ENCODE measurements around the gene DUSP22. TPM values are rescaled to one million over a fixed set of nuclear protein-coding genes. Genes with fewer than 3 reads are reported as not detected.

DUSP22 gene
- total RNA-seq, 1 donor = 37.7 TPM

DNA sequence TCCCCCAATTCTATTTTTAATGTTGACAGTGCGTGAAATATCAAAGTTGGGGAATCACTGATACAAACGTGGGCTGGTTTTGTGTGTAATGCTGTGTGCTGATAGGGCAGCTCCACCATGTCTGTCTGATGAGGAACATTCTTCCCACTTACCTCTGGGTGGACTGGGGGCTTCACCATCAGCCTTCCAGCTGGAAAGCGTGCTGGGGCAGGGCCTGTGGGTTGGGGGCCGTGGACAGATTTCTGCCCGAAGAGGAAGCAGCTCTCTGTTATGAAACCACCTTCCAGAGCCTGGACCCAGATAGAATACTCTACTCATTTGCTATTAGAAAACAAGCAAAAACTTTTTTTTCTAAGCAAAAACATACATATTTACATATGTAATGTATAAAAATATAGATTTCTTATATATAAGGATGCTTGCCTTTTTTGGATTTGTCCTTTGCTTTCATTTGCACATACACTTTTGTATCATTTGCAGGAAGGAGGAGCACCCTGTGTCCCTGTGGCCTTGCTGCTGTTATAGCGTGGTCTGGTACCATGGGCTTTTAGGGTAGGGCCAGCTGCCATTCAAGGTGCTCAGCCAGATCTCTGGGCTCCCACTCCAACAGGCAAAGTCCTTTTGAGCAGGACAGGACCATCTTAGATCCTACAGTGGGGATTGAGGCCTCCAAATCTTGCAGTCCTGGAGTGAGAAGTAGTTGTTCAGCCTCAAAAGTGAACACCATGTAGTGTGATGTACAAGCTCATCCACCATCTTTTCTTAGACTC is 48.1 kb downstream of the DUSP22 start:
- Histone ChIP-seq H3K27me3 (ENCODE audit: insufficient read depth, low read length) (no peaks in the 10 kb centered on the region), H3K4me3 (ENCODE audit: low read length) (no peak overlapping the region), H3K9me3 (ENCODE audit: low read depth, low read length) (no peaks in the 10 kb centered on the region), H3K4me1 (ENCODE audit: insufficient read depth, low read length) (peaks cover 76% of the 10 kb centered on the region)

DNA sequence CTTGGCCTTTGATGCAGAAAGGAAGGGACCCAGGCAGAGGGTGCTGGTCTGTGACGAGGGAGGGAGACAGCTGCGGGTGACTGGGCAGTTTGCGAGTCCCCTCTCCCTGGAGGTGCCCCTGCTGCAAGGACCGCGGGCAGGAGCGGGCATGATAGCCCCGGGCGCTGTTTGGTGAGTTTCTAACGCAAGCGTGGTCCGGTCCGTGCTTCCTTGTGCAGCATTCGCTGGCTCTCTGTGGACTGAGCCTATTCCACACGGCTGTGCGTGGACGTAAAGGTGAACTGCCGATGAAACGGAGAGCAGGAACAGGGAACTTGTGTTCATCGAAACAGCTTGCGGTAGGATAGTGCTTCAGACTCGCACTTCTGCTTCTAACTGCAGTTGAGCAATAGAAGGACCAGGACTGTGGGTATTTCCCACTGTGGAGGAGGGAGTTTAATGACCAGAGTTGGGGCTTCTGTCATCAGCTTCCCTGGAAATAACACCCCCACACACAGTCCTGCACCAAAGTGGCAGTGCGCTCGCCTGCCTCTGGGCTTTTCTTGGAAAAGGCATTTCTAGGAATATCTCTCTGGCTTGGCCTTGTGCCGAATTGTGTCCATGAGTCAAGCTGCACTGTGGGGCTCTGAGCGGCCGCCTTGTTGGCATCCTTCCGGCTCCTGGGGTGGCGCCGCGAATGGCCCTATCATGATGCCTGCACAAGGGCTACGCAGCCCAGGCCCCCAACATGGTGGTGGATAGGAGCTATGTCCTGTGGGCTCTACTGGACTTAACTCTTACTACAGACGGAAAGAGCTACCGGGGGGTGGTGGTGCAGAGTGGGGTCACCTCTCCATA is 48.9 kb downstream of the DUSP22 start:
- peaks cover 70% of the 10 kb centered on the region for H3K4me1 ChIP-seq (ENCODE audit: insufficient read depth, low read length)
- no peaks in the 10 kb centered on the region for H3K9me3 ChIP-seq (ENCODE audit: low read depth, low read length)
- no peaks in the 10 kb centered on the region for H3K27me3 ChIP-seq (ENCODE audit: insufficient read depth, low read length)
- no peak overlapping the region for H3K4me3 ChIP-seq (ENCODE audit: low read length)

DNA sequence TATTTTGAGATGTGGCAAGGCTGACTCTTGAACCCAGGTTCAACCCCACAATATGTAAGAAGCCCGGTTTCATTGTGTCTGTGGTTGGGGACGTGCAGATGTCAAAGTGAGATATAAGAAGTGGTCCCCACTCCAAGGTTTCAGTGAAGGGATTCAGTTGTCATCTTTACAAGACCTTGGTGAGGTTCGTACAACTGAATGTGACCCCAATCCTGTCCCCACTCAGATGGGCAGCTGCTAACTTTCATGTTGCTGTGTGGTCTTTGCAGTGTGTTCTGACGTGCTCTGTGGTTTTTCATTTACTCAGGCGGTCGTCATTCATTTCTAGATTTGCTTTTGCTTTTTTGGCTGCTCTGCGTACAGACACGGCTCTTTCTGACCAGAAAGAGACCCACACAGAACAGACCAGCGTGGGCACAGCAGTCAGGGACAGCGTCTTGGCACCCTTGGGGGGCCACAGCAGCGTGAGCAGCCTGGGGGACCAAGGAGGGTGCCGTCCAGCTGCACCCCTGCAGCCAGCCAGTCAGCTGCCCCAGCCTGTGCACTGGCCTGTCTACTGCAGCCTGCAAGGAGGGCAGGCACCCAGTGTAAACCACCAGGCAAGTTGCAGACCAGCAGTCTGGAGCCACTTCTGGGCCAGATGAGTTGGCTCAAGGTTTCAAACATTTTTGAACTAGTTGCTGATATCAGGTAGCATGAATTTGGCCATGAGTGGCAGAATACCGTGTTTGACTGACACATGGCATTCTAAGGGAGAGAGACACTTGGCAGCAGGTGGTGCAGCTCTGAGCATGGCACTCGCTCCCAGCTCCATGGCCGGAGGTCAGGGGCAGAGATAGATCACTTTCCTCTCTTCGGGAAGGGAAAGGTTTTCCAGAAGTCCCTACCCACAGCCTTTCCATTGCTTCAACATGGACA is 49.9 kb downstream of the DUSP22 start:
- Histone ChIP-seq H3K9me3 (ENCODE audit: low read depth, low read length) (no peaks in the 10 kb centered on the region), H3K4me1 (ENCODE audit: insufficient read depth, low read length) (peaks cover 70% of the 10 kb centered on the region), H3K4me3 (ENCODE audit: low read length) (no peak overlapping the region), H3K27me3 (ENCODE audit: insufficient read depth, low read length) (no peaks in the 10 kb centered on the region)

DNA sequence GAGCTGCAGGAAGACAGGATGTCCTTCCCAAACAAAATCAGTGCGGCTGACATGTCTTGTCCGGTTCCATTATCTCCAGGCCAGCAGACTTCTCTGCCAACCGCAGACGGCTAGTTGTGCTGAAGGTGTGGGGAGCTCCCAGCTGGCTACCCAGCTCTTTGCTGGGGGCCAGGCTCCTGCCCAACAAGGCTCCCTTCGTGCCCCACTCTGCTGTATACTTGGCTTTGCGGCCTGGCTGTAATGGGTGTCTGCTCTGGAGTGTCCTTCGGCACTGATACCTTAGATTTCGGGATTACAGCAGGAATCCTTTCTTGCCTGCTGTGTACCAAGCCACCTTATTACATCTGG is 50.5 kb downstream of the DUSP22 start:
- no peak overlapping the region for H3K4me3 ChIP-seq (ENCODE audit: low read length)
- H3K4me1 ChIP-seq (ENCODE audit: insufficient read depth, low read length) = peaks cover 68% of the 10 kb centered on the region
- H3K27me3 ChIP-seq (ENCODE audit: insufficient read depth, low read length) = no peaks in the 10 kb centered on the region
- no peaks in the 10 kb centered on the region for H3K9me3 ChIP-seq (ENCODE audit: low read depth, low read length)

DNA sequence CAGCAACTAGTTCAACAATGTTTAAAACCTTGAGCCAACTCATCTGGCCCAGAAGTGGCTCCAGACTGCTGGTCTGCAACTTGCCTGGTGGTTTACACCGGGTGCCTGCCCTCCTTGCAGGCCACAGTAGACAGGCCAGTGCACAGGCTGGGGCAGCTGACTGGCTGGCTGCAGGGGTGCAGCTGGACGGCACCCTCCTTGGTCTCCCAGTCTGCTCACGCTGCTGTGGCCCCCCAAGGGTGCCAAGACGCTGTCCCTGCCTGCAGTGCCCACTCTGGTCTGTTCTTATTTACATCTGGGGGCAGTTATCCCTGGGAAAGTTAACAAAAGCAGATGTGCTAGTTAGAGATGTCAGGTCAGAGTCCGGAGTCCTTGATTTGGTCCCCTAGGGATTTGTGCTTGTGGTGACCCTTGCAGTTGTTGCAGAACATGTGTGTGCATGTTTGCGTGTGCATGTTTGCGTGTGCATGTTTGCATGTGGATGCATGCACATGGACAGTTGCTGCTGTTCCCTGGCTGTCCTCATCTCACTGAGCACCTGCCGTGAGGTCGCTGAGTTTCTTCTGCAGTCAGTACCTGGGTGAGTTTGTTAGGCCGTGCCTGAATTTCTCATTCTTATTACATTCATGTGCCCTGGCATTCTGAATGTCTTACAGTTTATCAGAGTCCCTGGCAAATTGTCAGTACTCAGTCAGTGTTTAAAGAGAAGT is 51.1 kb downstream of the DUSP22 start:
- peaks cover 64% of the 10 kb centered on the region for H3K4me1 ChIP-seq (ENCODE audit: insufficient read depth, low read length)
- no peak overlapping the region for H3K4me3 ChIP-seq (ENCODE audit: low read length)
- H3K27me3 ChIP-seq (ENCODE audit: insufficient read depth, low read length) = no peaks in the 10 kb centered on the region
- no peaks in the 10 kb centered on the region for H3K9me3 ChIP-seq (ENCODE audit: low read depth, low read length)

DNA sequence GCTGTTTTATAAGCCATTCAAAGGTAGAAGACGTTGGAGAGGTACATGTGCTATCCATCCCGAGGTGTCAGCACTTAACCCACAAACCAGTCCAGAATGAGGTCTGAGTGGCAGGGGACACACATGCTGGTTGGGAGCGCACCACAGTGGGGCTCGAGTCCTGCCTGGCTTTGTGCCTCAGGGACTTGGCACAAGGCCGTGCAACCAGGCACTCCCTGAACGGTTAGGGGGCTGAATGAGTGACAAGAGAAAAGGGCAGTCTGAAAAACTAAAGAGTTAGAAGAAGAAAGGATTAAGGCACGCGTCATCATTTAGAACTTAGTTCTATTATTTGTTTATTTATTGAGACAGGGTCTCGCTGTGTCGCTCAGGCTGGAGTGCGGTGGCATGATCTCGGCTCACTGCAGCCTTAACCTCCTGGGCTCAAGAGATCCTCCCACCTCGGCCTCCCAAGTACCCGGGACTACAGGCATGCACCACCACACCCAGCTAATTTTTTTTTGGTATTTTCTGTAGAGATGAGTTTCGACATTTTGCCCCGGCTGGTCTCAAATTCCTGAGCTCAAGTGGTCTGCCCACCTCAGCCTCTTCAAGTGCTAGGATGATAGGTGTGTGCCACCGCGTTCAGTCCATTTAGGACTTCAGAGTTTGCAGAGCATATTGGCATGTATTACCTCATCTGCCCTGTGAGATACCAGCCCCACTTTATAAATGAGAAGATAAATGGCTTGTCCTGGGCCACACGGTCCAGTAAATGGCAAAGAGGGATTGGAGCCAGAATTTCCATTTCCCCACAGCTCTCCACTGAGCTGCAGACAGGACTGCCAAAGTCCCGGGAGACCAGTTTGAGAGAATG is 51.9 kb downstream of the DUSP22 start:
- no peaks in the 10 kb centered on the region for H3K27me3 ChIP-seq (ENCODE audit: insufficient read depth, low read length)
- no peak overlapping the region for H3K4me3 ChIP-seq (ENCODE audit: low read length)
- peaks cover 55% of the 10 kb centered on the region for H3K4me1 ChIP-seq (ENCODE audit: insufficient read depth, low read length)
- H3K9me3 ChIP-seq (ENCODE audit: low read depth, low read length) = no peaks in the 10 kb centered on the region

DNA sequence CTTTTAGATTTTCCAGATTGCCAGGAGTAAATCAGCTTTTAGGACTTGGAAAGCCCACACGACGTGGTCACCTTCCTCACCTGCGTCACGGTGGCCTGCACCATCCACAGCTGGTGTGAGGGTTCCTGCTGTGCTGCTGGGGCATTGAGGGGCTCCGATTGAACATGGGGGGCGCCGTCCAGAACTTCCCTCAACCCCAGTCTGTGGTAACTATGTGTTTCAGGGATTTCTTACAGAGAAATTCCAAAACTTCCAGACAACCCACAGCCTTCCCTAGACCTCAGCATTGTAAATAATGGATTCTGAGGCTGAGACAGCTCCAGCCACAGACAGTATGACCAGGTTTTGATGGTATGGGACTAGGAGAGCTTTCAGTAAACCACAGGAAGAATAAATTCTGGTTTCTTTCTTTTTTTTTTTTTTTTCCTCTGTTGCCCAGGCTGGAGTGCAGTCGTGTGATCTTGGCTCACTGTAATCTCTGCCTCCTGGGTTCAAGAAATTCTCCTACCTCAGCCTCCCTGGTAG is 52.6 kb downstream of the DUSP22 start:
- H3K4me1 ChIP-seq (ENCODE audit: insufficient read depth, low read length) = peaks cover 49% of the 10 kb centered on the region
- no peaks in the 10 kb centered on the region for H3K9me3 ChIP-seq (ENCODE audit: low read depth, low read length)
- H3K27me3 ChIP-seq (ENCODE audit: insufficient read depth, low read length) = no peaks in the 10 kb centered on the region
- H3K4me3 ChIP-seq (ENCODE audit: low read length) = no peak overlapping the region

DNA sequence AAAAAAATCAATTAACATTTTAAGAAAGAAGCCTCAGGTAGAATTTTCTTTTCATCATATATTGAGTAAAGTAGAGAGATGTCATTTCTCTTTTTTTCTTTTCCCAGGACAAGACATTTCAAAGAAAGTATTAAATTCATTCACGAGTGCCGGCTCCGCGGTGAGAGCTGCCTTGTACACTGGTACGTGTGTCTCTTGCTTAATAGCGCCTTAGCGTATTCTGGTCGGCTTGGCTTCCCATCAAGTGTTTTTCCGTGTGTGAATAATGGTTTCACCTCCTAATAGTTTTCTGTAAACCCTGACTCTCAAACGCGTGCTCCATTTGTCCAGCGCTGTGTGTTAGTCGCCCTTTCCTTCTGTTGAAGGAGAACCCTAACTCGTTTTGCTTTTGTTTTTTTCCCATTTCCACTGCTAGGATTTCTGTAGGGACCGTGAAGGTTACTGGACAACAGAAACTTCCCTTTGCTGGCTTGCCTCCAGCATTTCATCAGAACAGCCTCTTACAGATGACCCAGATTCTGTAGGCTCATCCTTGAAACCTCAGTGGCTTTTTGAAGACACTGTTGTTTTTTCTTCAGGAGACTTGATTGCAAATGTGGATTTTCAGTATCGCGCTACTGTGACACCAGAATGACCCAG is 53.6 kb downstream of the DUSP22 start:
- peaks cover 39% of the 10 kb centered on the region for H3K4me1 ChIP-seq (ENCODE audit: insufficient read depth, low read length)
- no peaks in the 10 kb centered on the region for H3K9me3 ChIP-seq (ENCODE audit: low read depth, low read length)
- no peaks in the 10 kb centered on the region for H3K27me3 ChIP-seq (ENCODE audit: insufficient read depth, low read length)
- H3K4me3 ChIP-seq (ENCODE audit: low read length) = no peak overlapping the region

DNA sequence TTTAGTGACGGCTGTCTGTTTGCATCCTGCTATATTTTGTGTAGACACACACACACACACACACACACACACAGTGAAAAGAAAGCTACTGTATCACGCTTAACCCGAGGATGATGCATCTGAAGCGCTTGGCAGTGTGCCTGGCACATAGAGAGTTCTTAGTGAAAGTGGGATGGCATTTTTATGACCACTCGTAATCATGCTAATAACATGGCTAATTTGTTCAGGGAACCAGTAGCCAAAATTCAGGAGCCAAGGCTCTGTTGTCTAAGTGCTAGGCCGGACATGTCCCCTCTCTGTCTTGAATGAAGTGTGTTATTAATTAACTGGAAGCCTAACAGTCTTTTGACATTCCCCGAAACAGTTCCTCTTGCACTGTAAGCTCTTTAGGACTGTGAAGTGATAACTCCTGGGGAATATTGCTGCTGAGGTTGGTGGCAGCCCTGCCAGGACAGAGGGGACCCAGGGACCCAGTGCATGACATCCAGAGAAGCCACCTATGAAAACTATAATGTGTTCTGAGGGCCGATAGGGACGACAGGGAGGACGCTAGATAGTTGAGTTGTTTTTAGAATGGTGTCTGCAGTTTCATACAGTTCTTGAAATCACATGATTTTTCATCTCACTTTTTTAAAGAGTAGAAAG is 54.2 kb downstream of the DUSP22 start:
- peaks cover 32% of the 10 kb centered on the region for H3K4me1 ChIP-seq (ENCODE audit: insufficient read depth, low read length)
- H3K9me3 ChIP-seq (ENCODE audit: low read depth, low read length) = no peaks in the 10 kb centered on the region

DNA sequence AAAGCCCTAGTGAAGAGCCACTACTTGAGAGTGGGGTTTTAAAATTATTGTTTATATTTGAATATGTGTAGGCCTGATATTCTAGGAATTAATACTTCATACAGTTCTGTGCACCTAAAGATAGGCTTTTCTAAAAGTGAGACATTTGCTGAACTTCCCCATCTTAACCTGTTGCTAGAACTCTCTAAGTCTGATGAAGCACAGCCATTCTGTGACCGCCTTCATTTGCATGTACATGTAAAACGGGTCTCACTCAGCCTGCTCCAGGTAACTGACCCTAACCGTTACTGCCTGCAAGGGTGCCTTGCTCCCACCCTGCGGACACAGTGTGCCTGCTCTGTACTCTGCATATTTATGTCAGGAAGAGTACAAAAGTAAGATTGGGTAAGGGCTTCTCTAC is 54.9 kb downstream of the DUSP22 start:
- Histone ChIP-seq H3K4me3 (ENCODE audit: low read length) (no peak overlapping the region), H3K27me3 (ENCODE audit: insufficient read depth, low read length) (no peaks in the 10 kb centered on the region), H3K9me3 (ENCODE audit: low read depth, low read length) (no peaks in the 10 kb centered on the region), H3K4me1 (ENCODE audit: insufficient read depth, low read length) (peaks cover 25% of the 10 kb centered on the region)

More for the DNA sequence above, 54.2 kb downstream of the DUSP22 start:
- no peak overlapping the region for H3K4me3 ChIP-seq (ENCODE audit: low read length)
- no peaks in the 10 kb centered on the region for H3K27me3 ChIP-seq (ENCODE audit: insufficient read depth, low read length)

DNA sequence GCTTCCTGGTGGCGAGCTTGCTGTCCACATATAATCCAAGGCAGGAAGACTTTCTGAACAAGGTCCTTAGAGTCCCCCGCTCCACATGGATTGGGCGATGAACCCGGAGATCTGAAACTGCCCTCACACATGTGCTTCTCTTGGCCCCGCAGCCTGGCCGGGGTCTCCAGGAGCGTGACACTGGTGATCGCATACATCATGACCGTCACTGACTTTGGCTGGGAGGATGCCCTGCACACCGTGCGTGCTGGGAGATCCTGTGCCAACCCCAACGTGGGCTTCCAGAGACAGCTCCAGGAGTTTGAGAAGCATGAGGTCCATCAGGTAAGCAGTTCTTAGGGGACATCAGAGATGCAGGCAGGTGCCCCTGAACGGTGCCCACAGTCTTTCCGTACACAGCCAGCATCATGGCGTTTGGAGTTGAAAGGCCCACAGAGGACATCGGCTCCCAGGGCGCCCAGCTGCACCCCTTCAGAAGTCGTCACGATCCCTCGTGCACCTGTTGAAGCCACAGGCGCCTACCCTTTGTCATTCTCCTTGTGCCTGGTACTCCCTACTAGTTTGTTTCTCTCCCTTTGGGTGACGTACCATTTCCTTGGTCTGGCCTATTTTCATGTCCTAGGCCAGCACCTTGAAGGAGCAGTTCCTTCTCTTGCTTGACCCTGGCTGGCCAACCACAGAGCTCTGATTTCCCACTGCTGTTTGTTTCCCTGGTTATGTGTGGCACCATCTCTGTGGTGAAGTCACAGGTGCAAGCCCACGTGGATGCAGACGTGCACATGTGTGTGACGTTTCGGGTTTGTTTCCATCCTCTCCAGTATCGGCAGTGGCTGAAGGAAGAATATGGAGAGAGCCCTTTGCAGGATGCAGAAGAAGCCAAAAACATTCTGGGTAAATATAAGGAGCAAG is 55.9 kb downstream of the DUSP22 start:
- no peaks in the 10 kb centered on the region for H3K27me3 ChIP-seq (ENCODE audit: insufficient read depth, low read length)
- H3K4me1 ChIP-seq (ENCODE audit: insufficient read depth, low read length) = peaks cover 18% of the 10 kb centered on the region
- no peaks in the 10 kb centered on the region for H3K9me3 ChIP-seq (ENCODE audit: low read depth, low read length)
- H3K4me3 ChIP-seq (ENCODE audit: low read length) = no peak overlapping the region

DNA sequence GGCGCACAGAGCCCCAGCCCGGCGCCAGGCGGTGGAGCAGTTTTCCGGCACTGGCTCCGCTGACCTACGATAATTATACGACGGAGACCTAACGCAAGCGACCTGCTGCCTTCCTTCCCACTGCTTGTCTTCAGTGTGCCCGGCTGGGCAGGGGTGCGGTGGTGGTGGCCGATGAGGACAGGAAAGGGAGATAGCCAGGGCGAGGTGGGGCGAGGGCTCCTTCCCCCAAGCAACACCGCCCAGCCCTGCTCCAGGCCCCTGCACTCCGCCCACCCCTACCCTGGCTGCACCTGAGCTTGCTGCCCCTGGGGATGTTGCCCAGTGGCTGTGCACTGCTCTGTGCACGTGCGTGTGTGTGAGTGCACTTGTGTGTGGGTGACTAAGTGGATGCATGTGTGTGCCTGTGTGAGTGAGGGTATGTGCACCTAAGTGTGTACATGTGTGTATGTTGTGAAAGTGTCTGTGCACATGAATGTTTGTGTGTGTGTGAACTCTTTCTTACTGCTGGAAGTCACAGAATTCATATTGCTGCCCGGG is 56.6 kb downstream of the DUSP22 start:
- peaks cover 18% of the 10 kb centered on the region for H3K4me1 ChIP-seq (ENCODE audit: insufficient read depth, low read length)

More for the DNA sequence above, 56.6 kb downstream of the DUSP22 start:
- no peaks in the 10 kb centered on the region for H3K27me3 ChIP-seq (ENCODE audit: insufficient read depth, low read length)
- no peaks in the 10 kb centered on the region for H3K9me3 ChIP-seq (ENCODE audit: low read depth, low read length)
- H3K4me3 ChIP-seq (ENCODE audit: low read length) = no peak overlapping the region

All from mononuclear cell (primary cell).